AG04450 (cell line): ENCODE results near the gene EPN3. TPM values are rescaled to one million over a fixed set of nuclear protein-coding genes. Genes with fewer than 3 reads are reported as not detected.

Experiments
- CTCF ChIA-PET: fragments of 300-600, 350-600 bp; formaldehyde crosslinking; extraction: SDS; loops from one replicate; lab custom pipeline; 2022; ENCODE audit warnings: antibody characterized with exemption, inconsistent platforms; lab: Charles Lee
- POLR2A ChIA-PET: fragments of 350-600 bp; formaldehyde crosslinking; extraction: SDS; loops from one replicate; lab custom pipeline; 2021; ENCODE audit warnings: antibody characterized with exemption, inconsistent platforms; lab: Yijun Ruan, JAX
- DNase-seq: peaks from one replicate; pipeline ENCODE4 v3.0.0-alpha.2; 2011; ENCODE audit warnings: low read depth, low spot score
- H3K27ac ChIP-seq: one replicate; pipeline ENCODE4 v1.5.1; 2012; ENCODE audit warnings: low read depth, low read length, control low read depth
- H3K27me3 ChIP-seq: one replicate; pipeline ENCODE4 v1.6.0; 2012; ENCODE audit warnings: low read length; ENCODE audit not compliant: control insufficient read depth, insufficient read depth
- H3K4me3 ChIP-seq: 2 replicates; pipeline ENCODE4 v1.5.1; 2011; ENCODE audit warnings: mild to moderate bottlenecking, low read depth, low read length, control low read depth
- H3K9me3 ChIP-seq: 2 replicates; pipeline ENCODE4 v1.5.1; 2012; ENCODE audit warnings: low read length; ENCODE audit not compliant: control insufficient read depth, insufficient read depth
- CTCF ChIP-seq: IDR thresholded peaks from 2 replicates; pipeline ENCODE4 v1.5.1; 2011; ENCODE audit warnings: low read depth, low read length, control low read depth, inconsistent platforms
- polyA plus RNA-seq: library from polyadenylated mRNA; depleted of rRNA; stranded (reverse); fragments of >200 nt; gene quantifications from 2 replicates; pipeline ENCODE4 v1.2.3, GENCODE V29; 2011; rRNA removed

Gene EPN3
- polyA plus RNA-seq, 1 experiment: not detected

GRCh38 chr17:50590946-50591737 lies 58.6 kb downstream of the EPN3 start:
- Histone ChIP-seq H3K9me3 (no peaks in the 10 kb centered on the region), H3K27me3 (peaks cover 20% of the 10 kb centered on the region), H3K4me3 (no peak overlapping the region), H3K27ac (no peak overlapping the region)
- POLR2A ChIA-PET: no interaction called here
- TF ChIP-seq CTCF: no peak
- CTCF ChIA-PET: no interaction called here
- no peak for DNase-seq

DNA sequence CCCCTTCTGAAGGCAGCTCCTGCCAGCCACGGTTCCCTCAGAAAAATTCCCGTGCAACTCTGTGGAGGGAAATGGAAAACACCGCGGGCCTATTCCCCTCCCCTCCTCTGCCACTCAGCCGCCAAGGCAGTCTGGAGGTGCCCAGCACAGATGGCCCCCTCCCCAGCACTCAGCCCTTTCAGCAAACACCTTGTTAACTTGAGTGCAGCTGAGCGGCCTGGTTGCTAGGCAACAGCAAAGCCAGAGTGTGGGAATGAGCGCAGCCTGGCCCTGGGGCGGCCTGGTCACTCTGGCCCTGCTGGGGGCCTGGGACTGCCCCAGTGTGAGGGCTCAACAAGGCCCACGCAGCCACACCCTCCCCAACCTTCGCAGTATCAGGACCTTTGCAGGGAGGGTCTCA lies 60.8 kb downstream of the EPN3 start:
- no peak for DNase-seq
- TF ChIP-seq CTCF: no peak
- Histone ChIP-seq H3K27ac (no peak overlapping the region), H3K9me3 (no peaks in the 10 kb centered on the region), H3K27me3 (peaks cover 10% of the 10 kb centered on the region), H3K4me3 (no peak overlapping the region)
- POLR2A ChIA-PET: no interaction called here
- CTCF ChIA-PET: no interaction called here

Other genes with a start within 250 kb of the EPN3 start
- 13.5 and 19.0 TPM in 2 replicates for gene XYLT2, start 186.6 kb upstream of the EPN3 start, polyA plus RNA-seq
- 106 and 116 TPM in 2 replicates for gene MRPL27, start 159.6 kb upstream of the EPN3 start, polyA plus RNA-seq
- 2.2 and 2.5 TPM in 2 replicates for gene EME1, start 159.5 kb upstream of the EPN3 start, polyA plus RNA-seq
- gene LRRC59, start 135.2 kb upstream of the EPN3 start, polyA plus RNA-seq: 143 and 145 TPM in 2 replicates
- gene ACSF2, start 106.5 kb upstream of the EPN3 start, polyA plus RNA-seq: 42.5 and 52.1 TPM in 2 replicates
- gene CHAD, start 63.9 kb upstream of the EPN3 start, polyA plus RNA-seq: not detected in 2 replicates
- gene RSAD1, start 53.9 kb upstream of the EPN3 start, polyA plus RNA-seq: 15.5 and 17.5 TPM in 2 replicates
- 0.11 and 0.17 TPM in 2 replicates for gene MYCBPAP, start 24.3 kb upstream of the EPN3 start, polyA plus RNA-seq
- 17.1 and 25.1 TPM in 2 replicates for gene SPATA20, start 14.4 kb downstream of the EPN3 start, polyA plus RNA-seq
- gene CACNA1G, start 28.0 kb downstream of the EPN3 start, polyA plus RNA-seq: 0.05 TPM in 1 of 2 replicates, not detected in the other
- 21.5 and 21.7 TPM in 2 replicates for gene ABCC3, start 102.1 kb downstream of the EPN3 start, polyA plus RNA-seq
- 32.8 and 39.8 TPM in 2 replicates for gene ANKRD40, start 175.2 kb downstream of the EPN3 start, polyA plus RNA-seq
- gene LUC7L3, start 186.9 kb downstream of the EPN3 start, polyA plus RNA-seq: 70.6 and 120 TPM in 2 replicates
- gene ANKRD40CL, start 234.8 kb downstream of the EPN3 start, polyA plus RNA-seq: not detected in 2 replicates